GM18507 (cell line): ENCODE results near the gene ADAMTS7.
"Not testable (repeated sequence)": the region's sequence is repeated elsewhere in the genome, so short reads cannot be mapped to it uniquely, and the experiment has no call there.

ENCODE experiments used
- DNase-seq: peaks from one replicate; pipeline ENCODE4 v3.0.0; 2011; ENCODE audit warnings: low read depth; ENCODE audit not compliant: insufficient read length; ENCODE audit errors: extremely low spot score
- FAIRE-seq: peaks from 2 replicates; lab custom pipeline; 2011; peaks lifted over from hg19 to GRCh38; lab: Jason Lieb, UNC

Gene ADAMTS7

DNA sequence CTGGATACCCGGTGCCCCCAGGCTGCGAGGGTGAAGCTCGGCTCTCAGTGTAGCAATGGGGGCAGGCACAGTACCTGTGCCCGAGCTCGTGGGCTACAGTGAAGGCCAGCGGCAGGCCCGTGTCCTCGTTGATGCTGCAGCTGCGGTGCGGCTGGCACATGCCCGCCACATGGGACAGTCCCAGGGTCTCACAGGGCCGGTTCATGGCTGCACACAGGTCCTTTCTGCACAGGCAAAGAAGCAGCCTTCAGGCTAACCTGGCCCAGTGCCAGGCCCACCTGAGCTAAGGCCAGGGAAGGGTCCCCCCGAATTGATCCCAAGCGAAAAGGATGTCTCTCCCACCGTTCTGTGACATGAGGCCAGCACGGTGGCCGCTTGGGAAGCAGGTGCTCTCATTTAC, 21.6 kb downstream of the ADAMTS7 start:
- FAIRE-seq = no peak
- DNase-seq = no peak

DNA sequence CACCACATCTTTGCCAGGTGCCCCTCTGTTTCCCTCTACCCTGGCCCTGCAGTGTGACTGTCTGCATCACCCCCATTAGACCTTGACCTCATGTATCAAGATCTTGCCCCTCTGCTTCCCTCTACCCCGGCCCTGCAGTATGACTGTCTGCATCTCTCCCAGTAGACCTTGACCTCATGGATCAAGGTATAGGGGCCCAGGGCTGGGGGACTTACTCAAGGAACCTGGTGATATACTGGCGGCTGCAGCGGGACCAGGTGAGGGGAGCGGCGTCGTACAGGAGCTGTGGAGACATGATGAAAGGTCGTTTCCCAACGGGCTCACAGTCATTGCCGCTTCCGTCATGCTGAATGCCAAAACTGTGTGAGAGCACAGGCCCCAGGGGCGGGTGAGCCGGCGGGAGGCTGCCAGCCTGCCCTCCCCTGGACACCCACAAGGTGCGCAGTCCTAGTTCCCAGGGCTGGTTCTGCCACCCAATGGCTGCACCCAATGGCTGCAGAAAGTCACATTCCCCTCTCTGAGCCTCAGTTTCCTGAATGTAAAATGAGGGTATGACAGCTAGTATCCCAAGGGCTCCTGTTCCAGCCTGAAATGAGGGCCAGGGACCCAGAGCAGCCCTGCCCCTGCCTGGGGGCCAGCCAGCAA, 23.1 kb downstream of the ADAMTS7 start:
- DNase-seq (no peak), FAIRE-seq (no peak)

DNA sequence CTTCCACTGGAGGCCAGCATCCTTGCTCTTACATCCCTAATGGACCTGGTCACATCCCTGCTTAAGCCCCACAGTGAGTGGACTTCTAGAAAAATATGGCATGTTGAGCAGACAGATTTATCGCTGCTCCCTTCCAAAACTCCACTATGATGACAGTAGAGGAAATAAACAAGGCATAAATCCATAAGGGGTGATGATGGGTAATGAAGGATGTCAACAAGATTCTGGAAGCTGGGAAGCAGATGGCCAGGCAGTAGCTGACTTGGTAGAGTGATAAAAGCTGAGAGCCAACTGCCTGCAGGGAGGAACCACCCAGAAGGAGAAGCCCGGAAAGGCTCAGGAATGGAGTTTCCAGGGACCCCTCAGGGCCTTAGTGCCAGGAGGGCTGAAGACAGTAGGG, 28.9 kb downstream of the ADAMTS7 start:
- not testable (repeated sequence) for DNase-seq, FAIRE-seq

DNA sequence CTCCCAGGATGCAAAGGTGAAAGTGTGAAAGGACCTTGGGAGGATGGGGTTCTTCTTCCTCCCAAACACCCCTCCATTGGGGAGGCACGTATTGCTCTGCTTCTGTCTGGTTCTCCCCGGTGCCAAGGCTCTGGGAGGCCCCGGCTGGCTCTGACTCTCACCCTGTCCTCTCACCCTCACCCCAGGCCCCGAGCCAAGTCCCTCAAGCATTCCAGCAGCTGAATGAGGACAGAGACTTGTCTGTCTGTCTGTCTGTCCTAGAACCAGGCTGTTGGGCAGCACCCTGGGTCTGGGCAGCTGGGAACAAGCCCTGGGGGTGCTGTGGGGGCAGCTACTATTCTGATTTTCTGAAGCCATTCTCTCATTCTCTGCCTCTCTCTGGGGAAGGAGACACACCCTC, 29.9 kb downstream of the ADAMTS7 start:
- DNase-seq, FAIRE-seq: not testable (repeated sequence)

GRCh38 chr15:78779975-78780374, 31.3 kb downstream of the ADAMTS7 start:
- not testable (repeated sequence) for FAIRE-seq, DNase-seq

DNA sequence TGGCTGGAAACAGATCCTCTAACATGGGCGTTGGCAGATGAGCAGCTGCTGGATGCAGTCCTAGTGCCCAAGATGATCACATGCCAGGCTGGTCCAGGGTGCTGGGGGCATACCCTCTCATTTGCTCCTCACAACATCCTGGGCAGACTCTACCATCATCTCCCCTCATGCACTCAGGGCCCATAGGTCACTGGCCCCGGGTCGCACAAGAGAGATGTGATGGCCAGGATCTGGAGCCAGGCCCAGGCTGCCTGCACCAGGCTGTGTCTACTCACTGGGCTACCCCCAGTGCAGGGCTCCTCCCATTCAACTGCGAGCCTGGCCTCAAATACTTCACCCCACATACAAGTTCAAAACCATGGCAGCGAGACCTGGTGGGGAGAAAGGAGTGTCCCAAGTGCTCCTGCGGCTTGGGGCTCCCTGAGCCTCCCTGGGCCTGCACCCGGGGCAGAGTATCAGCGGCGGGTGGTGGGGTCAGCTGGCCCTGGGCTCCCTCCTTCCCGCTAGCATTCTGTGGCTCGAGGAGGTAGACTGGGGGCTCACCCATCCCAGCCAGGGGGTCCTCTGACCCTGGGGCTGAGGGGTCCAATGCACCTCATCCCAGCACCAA, 32.0 kb downstream of the ADAMTS7 start:
- FAIRE-seq, DNase-seq: not testable (repeated sequence)

- DNase-seq (no peak), FAIRE-seq (no peak)
Observed at GRCh38 chr15:78778422-78778821, 32.8 kb downstream of the ADAMTS7 start.

- DNase-seq, FAIRE-seq: not testable (repeated sequence)
Observed at GRCh38 chr15:78777953-78778345, 33.3 kb downstream of the ADAMTS7 start.

DNA sequence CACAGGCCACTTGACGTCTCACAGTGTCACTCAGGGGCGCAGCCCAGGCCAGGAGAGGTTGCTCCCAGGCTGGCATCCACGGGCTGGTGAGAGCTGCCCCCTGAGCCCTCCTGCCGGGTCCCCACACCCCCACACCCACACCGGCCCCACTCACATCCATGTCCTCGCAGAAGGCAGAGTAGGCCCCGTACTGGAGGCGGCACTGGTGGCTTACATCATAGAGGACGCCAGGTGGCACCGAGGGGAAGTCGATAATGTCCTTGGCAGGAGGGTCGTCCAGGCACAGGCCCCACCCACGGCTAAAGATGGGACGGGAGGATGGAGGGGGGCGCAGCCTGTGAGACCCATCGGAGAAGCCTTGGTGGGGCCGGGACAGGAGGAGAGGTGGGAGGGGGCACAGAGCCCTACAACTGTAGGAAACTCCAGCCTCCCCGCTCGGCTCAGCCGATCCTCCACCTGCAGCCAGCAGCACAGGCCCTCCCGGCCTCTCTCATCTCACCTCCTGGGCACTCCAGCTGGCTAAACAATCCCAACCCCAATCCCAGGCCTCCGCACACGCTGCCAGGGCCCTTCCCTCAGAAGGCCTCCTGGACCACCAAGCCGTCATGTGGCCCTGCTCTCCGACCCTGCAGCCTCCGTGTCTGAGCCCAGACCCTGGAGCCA, 33.8 kb downstream of the ADAMTS7 start:
- FAIRE-seq, DNase-seq: not testable (repeated sequence)

GRCh38 chr15:78776046-78776925, 35.0 kb downstream of the ADAMTS7 start:
- DNase-seq, FAIRE-seq: not testable (repeated sequence)

DNA sequence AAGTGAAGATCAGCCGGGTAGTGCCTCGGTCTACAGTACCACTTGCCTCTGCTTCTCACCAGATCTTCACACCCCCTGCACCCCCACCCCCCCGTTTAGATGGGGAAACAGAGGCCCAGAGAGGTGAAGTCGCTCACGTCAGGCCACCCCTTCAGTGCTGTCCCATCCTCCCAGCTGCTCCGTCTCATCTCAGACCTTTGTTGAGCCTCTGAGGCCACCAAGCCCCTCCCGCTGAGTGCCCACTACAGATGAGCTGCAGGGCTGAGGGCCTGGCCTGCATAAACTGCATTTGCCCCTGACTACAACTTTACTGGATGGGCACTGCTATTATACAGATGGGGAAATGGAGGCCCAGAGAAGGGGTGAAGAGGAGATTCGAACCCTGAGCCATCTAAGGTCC, 35.8 kb downstream of the ADAMTS7 start:
- FAIRE-seq (no peak), DNase-seq (no peak)

GRCh38 chr15:78774451-78774990, 36.7 kb downstream of the ADAMTS7 start:
- FAIRE-seq, DNase-seq: not testable (repeated sequence)

GRCh38 chr15:78773765-78774450, 37.4 kb downstream of the ADAMTS7 start:
- DNase-seq, FAIRE-seq: not testable (repeated sequence)

- DNase-seq (no peak), FAIRE-seq (no peak)
Observed at GRCh38 chr15:78772738-78773137, 38.5 kb downstream of the ADAMTS7 start.

- not testable (repeated sequence) for DNase-seq, FAIRE-seq
Observed at GRCh38 chr15:78771436-78772000, 39.7 kb downstream of the ADAMTS7 start.

DNA sequence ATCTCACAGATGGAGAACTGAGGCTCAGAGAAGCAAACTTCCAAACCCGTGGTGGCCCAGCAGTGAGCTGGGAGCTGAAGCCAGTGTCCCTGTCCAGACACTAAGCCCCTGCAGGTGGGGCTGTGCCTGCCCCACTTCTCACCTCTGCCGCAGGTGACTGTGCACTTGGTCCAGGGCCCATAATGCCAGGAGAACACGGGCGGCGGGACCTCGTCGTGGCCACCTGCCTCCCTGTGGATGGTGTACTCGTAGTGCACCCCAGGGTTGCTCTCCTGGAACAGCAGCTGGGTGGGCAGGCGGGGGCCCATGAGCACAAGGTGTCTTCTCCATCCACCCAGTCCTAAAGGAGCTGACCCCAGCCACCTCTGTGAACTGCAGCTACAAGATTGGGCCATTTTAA, 40.2 kb downstream of the ADAMTS7 start:
- DNase-seq, FAIRE-seq: not testable (repeated sequence)

GRCh38 chr15:78769473-78770225, 41.6 kb downstream of the ADAMTS7 start:
- FAIRE-seq, DNase-seq: not testable (repeated sequence)
